Astrocyte of the spinal cord (primary cell): ENCODE results near the gene ELANE.
"Not testable (repeated sequence)": the region's sequence is repeated elsewhere in the genome, so short reads cannot be mapped to it uniquely, and the experiment has no call there.

Experiments used
- DNase-seq: peaks from one replicate; pipeline ENCODE4 v3.0.0; 2011; ENCODE audit warnings: low read depth, low spot score
- H3K4me3 ChIP-seq: 2 replicates; pipeline ENCODE4 v1.5.1; 2011; ENCODE audit warnings: low read depth, mild to moderate bottlenecking, low read length, moderate library complexity
- CTCF ChIP-seq: IDR thresholded peaks from 2 replicates; pipeline ENCODE4 v1.5.1; 2012; ENCODE audit warnings: low read depth, mild to moderate bottlenecking, low read length, inconsistent platforms
- in situ Hi-C: cut with HindIII; loops from 2 replicates; pipeline ENCODE4 v1.10.0; 2017; ENCODE audit warnings: low sequenced_read_pairs

The ELANE gene

GRCh38 chr19:850221-850978 lies 1.7 kb upstream of the ELANE start:
- peak; percentile 83 for DNase-seq
- in situ Hi-C loops, result no loop called here
- no peak for TF ChIP-seq CTCF
- H3K4me3 ChIP-seq, result no peak overlapping the region

- no peak for TF ChIP-seq CTCF
- no peak overlapping the region for H3K4me3 ChIP-seq
- in situ Hi-C loops, result no loop called here
- no peak for DNase-seq
Measured at GRCh38 chr19:850979-851335, 1.1 kb upstream of the ELANE start.

- no peak for DNase-seq
- TF ChIP-seq CTCF, result no peak
- in situ Hi-C loops, result no loop called here
- H3K4me3 ChIP-seq, result no peak overlapping the region
Measured at GRCh38 chr19:853014-853585, 997 bp downstream of the ELANE start.

GRCh38 chr19:853614-854220 lies 1.6 kb downstream of the ELANE start:
- DNase-seq, H3K4me3 ChIP-seq, in situ Hi-C loops: not testable (repeated sequence)

- H3K4me3 ChIP-seq, result no peak overlapping the region
- DNase-seq, result no peak
- in situ Hi-C loops, result no loop called here
- no peak for TF ChIP-seq CTCF
Measured at GRCh38 chr19:854549-854948, 2.4 kb downstream of the ELANE start.

GRCh38 chr19:855142-855541 lies 3.0 kb downstream of the ELANE start:
- in situ Hi-C loops, result no loop called here
- H3K4me3 ChIP-seq, result no peak overlapping the region
- no peak for TF ChIP-seq CTCF
- DNase-seq, result no peak

- in situ Hi-C loops, result no loop called here
- no peak overlapping the region for H3K4me3 ChIP-seq
- TF ChIP-seq CTCF, result no peak
- DNase-seq, result no peak
Measured at GRCh38 chr19:855566-856120, 3.5 kb downstream of the ELANE start.
